SK-N-SH (cell line): ENCODE results near the gene ARSJ. TPM values are rescaled to one million over a fixed set of nuclear protein-coding genes. Genes with fewer than 3 reads are reported as not detected.

Experiments used
- CTCF ChIA-PET: fragments of 300-600, 350-600 bp; formaldehyde crosslinking; extraction: SDS; loops from one replicate; lab custom pipeline; 2021; lab: Yijun Ruan, JAX
- POLR2A ChIA-PET: fragments of 350-600 bp; sonication (Branson Sonifier 250); formaldehyde crosslinking; extraction: SDS; loops from one replicate; lab custom pipeline; 2020; ENCODE audit warnings: antibody characterized with exemption, inconsistent platforms; lab: Yijun Ruan, JAX
- DNase-seq: peaks from one replicate; pipeline ENCODE4 v3.0.0; 2012
- H2AFZ ChIP-seq: fragments of 200-600 bp; sonication (generic); 2 replicates; pipeline ENCODE4 v1.8.1; 2016; ENCODE audit warnings: antibody characterized with exemption, mild to moderate bottlenecking, low read depth
- H3F3A ChIP-seq: fragments of 200-600 bp; sonication (generic); replicated peaks from 2 replicates; pipeline ENCODE3; 2016; ENCODE audit warnings: antibody characterized with exemption, mild to moderate bottlenecking; ENCODE audit not compliant: insufficient read depth
- H3K27ac ChIP-seq, 2 experiments: fragments of 200-500 bp in 1 of 2; fragments of 200-600 bp in 1 of 2; sonication (Bioruptor generic) in 1 of 2; sonication (generic), shearing (Covaris generic) in 1 of 2; 2 replicates each; pipeline versions ENCODE4 v1.5.1 to v1.6.1; 2014 to 2016; ENCODE audit warnings: low read depth in 2 of 2, inconsistent platforms in 1 of 2, low read length in 1 of 2, mild to moderate bottlenecking in 1 of 2, mixed read lengths in 1 of 2
- H3K27me3 ChIP-seq: fragments of 200-600 bp; sonication (generic), shearing (Covaris generic); 2 replicates; pipeline ENCODE4 v1.6.1; 2016; ENCODE audit warnings: mixed run types; ENCODE audit not compliant: insufficient read depth
- H3K36me3 ChIP-seq, 2 experiments: fragments of 200-500 bp in 1 of 2; fragments of 200-600 bp in 1 of 2; sonication (Bioruptor generic) in 1 of 2; sonication (generic) in 1 of 2; replicated peaks in 1 of 2; 2 replicates each; pipeline versions ENCODE3 to v1.5.1; 2014 to 2016; ENCODE audit warnings: low read length in 1 of 2, mild to moderate bottlenecking in 1 of 2; ENCODE audit not compliant: insufficient read depth in 2 of 2, control insufficient read depth in 1 of 2
- H3K4me1 ChIP-seq, 2 experiments: fragments of 200-500 bp in 1 of 2; fragments of 200-600 bp in 1 of 2; sonication (Bioruptor generic) in 1 of 2; sonication (generic), shearing (Covaris generic) in 1 of 2; 2 replicates each; pipeline versions ENCODE4 v1.5.1 to v1.6.1; 2014 to 2016; ENCODE audit warnings: low read depth in 1 of 2, low read length in 1 of 2, mixed run types in 1 of 2; ENCODE audit not compliant: insufficient read depth in 2 of 2, control insufficient read depth in 1 of 2
- H3K4me2 ChIP-seq: fragments of 200-600 bp; sonication (generic), shearing (Covaris generic); 2 replicates; pipeline ENCODE4 v1.6.1; 2017; ENCODE audit warnings: mixed run types
- H3K4me3 ChIP-seq, 2 experiments: fragments of 200-500 bp in 1 of 2; fragments of 200-600 bp in 1 of 2; sonication (Bioruptor generic) in 1 of 2; sonication (generic), shearing (Covaris generic) in 1 of 2; 2 replicates each; pipeline versions ENCODE4 v1.5.1 to v1.8.1; 2014 to 2016; ENCODE audit warnings: low read depth in 2 of 2, inconsistent platforms in 1 of 2, low read length in 1 of 2, mild to moderate bottlenecking in 1 of 2, mixed read lengths in 1 of 2, moderate library complexity in 1 of 2
- H3K79me2 ChIP-seq: fragments of 200-600 bp; sonication (generic); 2 replicates; pipeline ENCODE4 v1.8.1; 2017; ENCODE audit warnings: mild to moderate bottlenecking; ENCODE audit not compliant: insufficient read depth
- H3K9ac ChIP-seq: fragments of 200-600 bp; sonication (generic); 2 replicates; pipeline ENCODE4 v1.6.1; 2017; ENCODE audit warnings: mixed run types
- H3K9me2 ChIP-seq: fragments of 200-600 bp; sonication (generic); 2 replicates; pipeline ENCODE4 v1.6.1; 2017; ENCODE audit warnings: mixed run types
- H3K9me3 ChIP-seq: fragments of 200-600 bp; sonication (generic); 2 replicates; pipeline ENCODE4 v1.6.1; 2017; ENCODE audit warnings: mixed run types, mild to moderate bottlenecking, moderate library complexity
- H4K20me1 ChIP-seq: fragments of 200-600 bp; sonication (generic); 2 replicates; pipeline ENCODE4 v1.6.1; 2017; ENCODE audit warnings: mild to moderate bottlenecking, mixed run types; ENCODE audit not compliant: insufficient read depth
- EP300 ChIP-seq, 2 experiments: IDR thresholded peaks; 2 replicates each; pipeline versions ENCODE4 v1.4.0 to v1.6.1; 2012; ENCODE audit warnings: borderline replicate concordance in 1 of 2, low read depth in 1 of 2, low read length in 1 of 2
- EZH2phosphoT487 ChIP-seq: fragments of 200-600 bp; sonication (generic); IDR thresholded peaks from 2 replicates; pipeline ENCODE4 v1.6.1; 2017; ENCODE audit warnings: low read depth, mixed run types, mild to moderate bottlenecking, antibody characterized with exemption, moderate library complexity, borderline replicate concordance
- GABPA ChIP-seq: IDR thresholded peaks from 2 replicates; pipeline ENCODE4 v1.4.0; 2012; ENCODE audit warnings: low read depth, mild to moderate bottlenecking
- GATA2 ChIP-seq: sonication (generic); formaldehyde crosslinking; IDR thresholded peaks from 2 replicates; pipeline ENCODE4 v1.5.0; 2020; ENCODE audit warnings: mild to moderate bottlenecking, missing genetic modification reagents
- NFIC ChIP-seq: IDR thresholded peaks from 2 replicates; pipeline ENCODE4 v1.4.0; 2012; ENCODE audit warnings: borderline replicate concordance
- NRF1 ChIP-seq: IDR thresholded peaks from 2 replicates; pipeline ENCODE4 v1.6.1; 2012; ENCODE audit warnings: low read depth, mild to moderate bottlenecking, low read length
- RFX5 ChIP-seq: IDR thresholded peaks from 2 replicates; pipeline ENCODE4 v1.6.1; 2012; ENCODE audit warnings: mild to moderate bottlenecking, improper control_type of control experiment, low read length
- RXRA ChIP-seq: IDR thresholded peaks from 2 replicates; pipeline ENCODE4 v1.4.0; 2012; ENCODE audit warnings: low read depth, mild to moderate bottlenecking, borderline replicate concordance
- TAF1 ChIP-seq: IDR thresholded peaks from 2 replicates; pipeline ENCODE4 v1.6.1; 2012; ENCODE audit warnings: low read depth, mild to moderate bottlenecking, low read length, moderate library complexity, borderline replicate concordance
- YY1 ChIP-seq: IDR thresholded peaks from 2 replicates; pipeline ENCODE4 v1.4.0; 2012; ENCODE audit warnings: low read depth, mild to moderate bottlenecking
- WGBS: methylation state at CpG from one replicate; pipeline ENCODE4 v1.1.6; 2017; ENCODE audit warnings: low lambda C conversion rate; 5-methylcytosine and 5-hydroxymethylcytosine counted together
- polyA plus RNA-seq, 3 experiments: library from polyadenylated mRNA; depleted of rRNA; stranded (reverse); fragments of >200 nt; gene quantifications; 2 replicates each; pipeline ENCODE4 v1.2.3, GENCODE V29; 2012
- TF ChIP-seq, protein P1 (sequence below): fragments of 150-350 bp; IDR thresholded peaks from 2 replicates; pipeline ENCODE4 v1.6.1; 2017; ENCODE audit warnings: antibody characterized with exemption, low read length, low read depth, borderline replicate concordance
- TF ChIP-seq, protein P2 (sequence below): fragments of 200-600 bp; sonication (generic); IDR thresholded peaks from 2 replicates; pipeline ENCODE4 v1.6.1; 2017; ENCODE audit warnings: antibody characterized with exemption, mild to moderate bottlenecking, moderate library complexity
- TF ChIP-seq, protein P3 (sequence below): IDR thresholded peaks from 2 replicates; pipeline ENCODE4 v1.4.0; 2012; ENCODE audit warnings: low read depth

ARSJ gene
- polyA plus RNA-seq, 1 of the 3 experiments (the other 2 are of a cell fraction), result 30.4 TPM

DNA sequence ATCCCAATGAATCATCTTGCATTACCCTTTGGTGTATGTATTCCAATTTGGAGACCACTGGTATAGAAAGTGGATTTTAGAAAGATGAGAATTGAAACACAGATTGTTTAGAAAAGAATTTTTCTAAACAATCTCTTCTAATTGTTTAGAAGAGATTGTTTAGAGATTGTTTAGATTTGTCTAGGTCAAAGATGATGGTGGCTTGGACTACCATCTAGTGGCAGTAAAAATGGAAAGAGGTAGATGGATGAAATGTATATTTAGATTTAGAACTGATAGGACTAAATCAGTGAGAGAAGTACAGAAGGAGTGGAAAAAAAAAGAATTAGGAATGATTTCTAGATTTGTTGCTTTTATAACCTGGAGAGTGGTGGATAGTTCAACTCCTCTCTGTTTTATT is 70.6 kb downstream of the ARSJ start:
- no peaks in the 10 kb centered on the region for H3K9me2 ChIP-seq

DNA sequence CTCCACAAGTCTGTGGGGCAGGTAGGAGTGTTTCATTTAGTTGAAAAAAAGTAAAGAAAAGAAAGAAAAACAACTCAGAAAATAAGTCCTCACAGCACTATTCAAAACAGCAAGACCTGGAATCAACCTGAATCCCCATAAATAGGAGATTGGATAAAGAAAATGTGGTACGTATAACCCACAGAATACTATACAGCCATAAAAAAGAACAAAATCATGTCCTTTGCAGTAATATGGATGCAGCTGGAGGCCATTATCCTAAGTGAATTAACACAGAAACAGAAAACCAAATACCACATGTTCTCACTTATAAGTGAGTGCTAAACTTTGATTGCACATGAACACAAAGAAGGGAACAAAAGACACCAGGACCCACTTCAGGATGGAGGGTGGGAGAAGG is 71.9 kb downstream of the ARSJ start:
- H2AFZ ChIP-seq, result no peak overlapping the region
- H3K27ac ChIP-seq, result no peak overlapping the region
- H3K9me2 ChIP-seq, result no peaks in the 10 kb centered on the region
- H3K9me3 ChIP-seq, result no peaks in the 10 kb centered on the region
- ChIA-PET POLR2A (no interaction called here), CTCF (interaction anchor here (0.8 kb wide), 1 partner anchor 47 kb away, joined by 3 read pairs; no protein-coding TSS in a partner anchor)
- no peak for DNase-seq
- H4K20me1 ChIP-seq, result peaks cover 16% of the 10 kb centered on the region; the same call in 1 of the 2 replicates
- TF ChIP-seq EP300 (IDR thresholded peaks at IDR 0.05; ENCODE audit: borderline replicate concordance in 1 of 2, low read depth in 1 of 2, low read length in 1 of 2) (no peak), NFIC (no peak)
- TF ChIP-seq, protein P1, sequence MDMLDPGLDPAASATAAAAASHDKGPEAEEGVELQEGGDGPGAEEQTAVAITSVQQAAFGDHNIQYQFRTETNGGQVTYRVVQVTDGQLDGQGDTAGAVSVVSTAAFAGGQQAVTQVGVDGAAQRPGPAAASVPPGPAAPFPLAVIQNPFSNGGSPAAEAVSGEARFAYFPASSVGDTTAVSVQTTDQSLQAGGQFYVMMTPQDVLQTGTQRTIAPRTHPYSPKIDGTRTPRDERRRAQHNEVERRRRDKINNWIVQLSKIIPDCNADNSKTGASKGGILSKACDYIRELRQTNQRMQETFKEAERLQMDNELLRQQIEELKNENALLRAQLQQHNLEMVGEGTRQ, result no peak
- H3K4me3 ChIP-seq, result no peak overlapping the region
- peaks cover 12 to 44% of the 10 kb centered on the region in 2 experiments for H3K36me3 ChIP-seq
- H3K4me1 ChIP-seq, result peaks cover 0 to 10% of the 10 kb centered on the region in 2 experiments; a peak in 1 of 4 replicates
- peaks cover 100% of the 10 kb centered on the region for H3K79me2 ChIP-seq
- no peaks in the 10 kb centered on the region for H3K27me3 ChIP-seq
- WGBS, result 53% methylated on average over 1 of the region's 1 CpG
- peaks cover 16% of the 10 kb centered on the region for H3F3A ChIP-seq
- H3K4me2 ChIP-seq, result no peak overlapping the region
- no peak overlapping the region for H3K9ac ChIP-seq

More for the DNA sequence above, 70.6 kb downstream of the ARSJ start:
- peaks cover 0 to 10% of the 10 kb centered on the region in 2 experiments; a peak in 1 of 4 replicates for H3K4me1 ChIP-seq
- H3K27me3 ChIP-seq, result no peaks in the 10 kb centered on the region
- ChIA-PET POLR2A (no interaction called here), CTCF (no interaction called here)
- peaks cover 2 to 32% of the 10 kb centered on the region in 2 experiments for H3K36me3 ChIP-seq
- peaks cover 16% of the 10 kb centered on the region; the same call in 1 of the 2 replicates for H4K20me1 ChIP-seq
- H3K79me2 ChIP-seq, result peaks cover 99% of the 10 kb centered on the region
- TF ChIP-seq, protein P2, sequence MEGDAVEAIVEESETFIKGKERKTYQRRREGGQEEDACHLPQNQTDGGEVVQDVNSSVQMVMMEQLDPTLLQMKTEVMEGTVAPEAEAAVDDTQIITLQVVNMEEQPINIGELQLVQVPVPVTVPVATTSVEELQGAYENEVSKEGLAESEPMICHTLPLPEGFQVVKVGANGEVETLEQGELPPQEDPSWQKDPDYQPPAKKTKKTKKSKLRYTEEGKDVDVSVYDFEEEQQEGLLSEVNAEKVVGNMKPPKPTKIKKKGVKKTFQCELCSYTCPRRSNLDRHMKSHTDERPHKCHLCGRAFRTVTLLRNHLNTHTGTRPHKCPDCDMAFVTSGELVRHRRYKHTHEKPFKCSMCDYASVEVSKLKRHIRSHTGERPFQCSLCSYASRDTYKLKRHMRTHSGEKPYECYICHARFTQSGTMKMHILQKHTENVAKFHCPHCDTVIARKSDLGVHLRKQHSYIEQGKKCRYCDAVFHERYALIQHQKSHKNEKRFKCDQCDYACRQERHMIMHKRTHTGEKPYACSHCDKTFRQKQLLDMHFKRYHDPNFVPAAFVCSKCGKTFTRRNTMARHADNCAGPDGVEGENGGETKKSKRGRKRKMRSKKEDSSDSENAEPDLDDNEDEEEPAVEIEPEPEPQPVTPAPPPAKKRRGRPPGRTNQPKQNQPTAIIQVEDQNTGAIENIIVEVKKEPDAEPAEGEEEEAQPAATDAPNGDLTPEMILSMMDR, result peak; percentile 35
- TF ChIP-seq, protein P3, sequence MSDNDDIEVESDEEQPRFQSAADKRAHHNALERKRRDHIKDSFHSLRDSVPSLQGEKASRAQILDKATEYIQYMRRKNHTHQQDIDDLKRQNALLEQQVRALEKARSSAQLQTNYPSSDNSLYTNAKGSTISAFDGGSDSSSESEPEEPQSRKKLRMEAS, result no peak
- no peak overlapping the region for H3K9ac ChIP-seq
- H3K9me3 ChIP-seq, result no peaks in the 10 kb centered on the region
- no peak overlapping the region for H3K27ac ChIP-seq
- peaks cover 16% of the 10 kb centered on the region for H3F3A ChIP-seq
- no peak overlapping the region for H3K4me3 ChIP-seq
- DNase-seq, result no peak
- H3K4me2 ChIP-seq, result no peak overlapping the region
- H2AFZ ChIP-seq, result no peak overlapping the region

DNA sequence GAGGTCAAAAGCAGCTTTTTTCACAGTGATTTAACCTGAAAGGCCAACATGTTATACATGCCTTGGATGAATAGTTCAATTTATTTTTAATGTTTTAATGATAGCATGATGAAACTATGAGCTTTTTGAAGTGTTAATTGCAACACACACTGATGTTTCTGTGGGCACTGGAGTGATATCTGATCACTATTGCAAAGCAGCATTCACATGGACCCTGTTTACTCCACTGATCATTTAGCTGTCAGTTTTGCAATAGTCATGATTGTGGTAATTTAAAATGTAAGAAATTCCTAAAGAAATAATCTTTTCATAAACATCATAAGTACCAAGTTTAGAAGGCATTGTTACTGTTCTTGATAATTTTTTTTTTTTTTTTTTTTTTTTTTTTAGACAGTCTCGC is 74.1 kb downstream of the ARSJ start:
- Histone ChIP-seq H3K4me3 (no peak overlapping the region), H4K20me1 (peaks cover 11% of the 10 kb centered on the region; the same call in 1 of the 2 replicates), H3K27me3 (no peaks in the 10 kb centered on the region), H3K27ac (no peak overlapping the region), H3K79me2 (peaks cover 87% of the 10 kb centered on the region), H3K9ac (no peak overlapping the region), H3K9me3 (no peaks in the 10 kb centered on the region), H3K4me1 (peaks cover 0 to 10% of the 10 kb centered on the region in 2 experiments; a peak in 1 of 4 replicates), H3F3A (peaks cover 18% of the 10 kb centered on the region), H2AFZ (no peak overlapping the region), H3K36me3 (peaks cover 23 to 53% of the 10 kb centered on the region in 2 experiments), H3K4me2 (no peak overlapping the region), H3K9me2 (no peaks in the 10 kb centered on the region)
- CTCF ChIA-PET, result no interaction called here
- DNase-seq, result no peak
- POLR2A ChIA-PET, result no interaction called here
- WGBS, result 94% methylated on average over 1 of the region's 1 CpG
- TF ChIP-seq NFIC (no peak), NRF1 (no peak), RFX5 (no peak), GATA2 (CRISPR knock-in tag) (no peak), YY1 (no peak), TAF1 (no peak), EZH2phosphoT487 (no peak), RXRA (no peak), GABPA (no peak)
- TF ChIP-seq, protein P1, result no peak
